CD14-positive monocyte (primary cell): Measurements from ENCODE around the gene OSBPL2. TPM values are rescaled to one million over a fixed set of nuclear protein-coding genes. Genes with fewer than 3 reads are reported as not detected.

ENCODE experiments used
- DNase-seq, 3 donors: peaks; one replicate each; pipeline ENCODE4 v3.0.0-alpha.2; 2011 to 2022
- H2AFZ ChIP-seq: 2 replicates; pipeline ENCODE4 v1.6.0; 2012; ENCODE audit warnings: mild to moderate bottlenecking, low read depth, low read length, inconsistent platforms; ENCODE audit not compliant: insufficient read depth, poor library complexity, severe bottlenecking
- H3K27ac ChIP-seq, 2 donors: 1 replicate in 1 of 2; 2 replicates in 1 of 2; pipeline ENCODE4 v1.5.1; 2012 to 2013; ENCODE audit warnings: low read length in 2 of 2, control low read depth in 1 of 2, inconsistent platforms in 1 of 2, low read depth in 1 of 2, mild to moderate bottlenecking in 1 of 2
- H3K27me3 ChIP-seq, 2 donors: one replicate each; pipeline versions ENCODE4 v1.6.0 to v1.6.1; 2011 to 2013; ENCODE audit warnings: low read length in 2 of 2; ENCODE audit not compliant: control insufficient read depth in 2 of 2, insufficient read depth in 2 of 2
- H3K36me3 ChIP-seq, 2 donors: replicated peaks in 1 of 2; 1 replicate in 1 of 2; 2 replicates in 1 of 2; pipeline versions ENCODE4 v1.5.1 to v1.6.1; 2012 to 2013; ENCODE audit warnings: low read length in 2 of 2, control low read depth in 1 of 2, inconsistent platforms in 1 of 2, mild to moderate bottlenecking in 1 of 2; ENCODE audit not compliant: insufficient read depth in 2 of 2, control insufficient read depth in 1 of 2
- H3K4me1 ChIP-seq, 2 donors: 1 replicate in 1 of 2; 2 replicates in 1 of 2; pipeline versions ENCODE4 v1.5.1 to v1.6.1; 2012 to 2013; ENCODE audit warnings: low read length in 2 of 2, control low read depth in 1 of 2, inconsistent platforms in 1 of 2, mild to moderate bottlenecking in 1 of 2, moderate library complexity in 1 of 2; ENCODE audit not compliant: insufficient read depth in 2 of 2, control insufficient read depth in 1 of 2
- H3K4me2 ChIP-seq: replicated peaks from 2 replicates; pipeline ENCODE3; 2012; ENCODE audit warnings: low read length, moderate library complexity, mild to moderate bottlenecking; ENCODE audit not compliant: poor library complexity, severe bottlenecking; ENCODE audit errors: extremely low read depth
- H3K4me3 ChIP-seq, 3 experiments: fragments of 200-600 bp in 1 of 3; sonication (generic) in 1 of 3; replicated peaks in 1 of 3; 1 replicate in 2 of 3; 2 replicates in 1 of 3; pipeline ENCODE4 v1.5.1; 2011 to 2013; ENCODE audit warnings: low read length in 3 of 3, mild to moderate bottlenecking in 3 of 3, control low read depth in 2 of 3, low read depth in 2 of 3, inconsistent platforms in 1 of 3, moderate library complexity in 1 of 3
- H3K79me2 ChIP-seq: 2 replicates; pipeline ENCODE4 v1.6.0; 2012; ENCODE audit warnings: mild to moderate bottlenecking, control low read depth, inconsistent platforms, low read length, moderate library complexity; ENCODE audit not compliant: insufficient read depth
- H3K9ac ChIP-seq: 2 replicates; pipeline ENCODE4 v1.6.0; 2017; ENCODE audit warnings: low read length, mild to moderate bottlenecking; ENCODE audit not compliant: insufficient read depth, poor library complexity, severe bottlenecking
- H3K9me3 ChIP-seq, 2 donors: replicated peaks in 1 of 2; 1 replicate in 1 of 2; 2 replicates in 1 of 2; pipeline versions ENCODE4 v1.5.1 to v1.6.1; 2012 to 2013; ENCODE audit warnings: low read length in 2 of 2, control low read depth in 1 of 2; ENCODE audit not compliant: control insufficient read depth in 1 of 2, insufficient read depth in 1 of 2
- H4K20me1 ChIP-seq: 2 replicates; pipeline ENCODE4 v1.6.0; 2012; ENCODE audit warnings: mild to moderate bottlenecking, low read length, control low read depth, moderate library complexity; ENCODE audit not compliant: insufficient read depth
- H3K27ac Mint-ChIP-seq, 7 donors: one replicate each; pipeline ENCODE4 v1.8.0; 2020; ENCODE audit warnings: mild to moderate bottlenecking in 7 of 7, mixed read lengths in 7 of 7, moderate library complexity in 6 of 7, inconsistent platforms in 2 of 7
- H3K27me3 Mint-ChIP-seq, 3 donors: one replicate each; pipeline ENCODE4 v1.8.0; 2021 to 2022; ENCODE audit warnings: low read depth in 3 of 3, mild to moderate bottlenecking in 3 of 3, mixed read lengths in 3 of 3, moderate library complexity in 3 of 3, inconsistent platforms in 1 of 3
- H3K36me3 Mint-ChIP-seq, 2 donors: one replicate each; pipeline ENCODE4 v1.8.0; 2020; ENCODE audit warnings: mixed read lengths in 2 of 2, inconsistent platforms in 1 of 2, mild to moderate bottlenecking in 1 of 2
- H3K4me1 Mint-ChIP-seq: one replicate; pipeline ENCODE4 v1.8.0; 2020; ENCODE audit warnings: mild to moderate bottlenecking, mixed read lengths
- H3K4me3 Mint-ChIP-seq, 2 donors: one replicate each; pipeline ENCODE4 v1.8.0; 2020; ENCODE audit warnings: mild to moderate bottlenecking in 2 of 2, mixed read lengths in 2 of 2, moderate library complexity in 1 of 2
- H3K9me3 Mint-ChIP-seq, 7 donors: one replicate each; pipeline ENCODE4 v1.8.0; 2020 to 2022; ENCODE audit warnings: mixed read lengths in 7 of 7, mild to moderate bottlenecking in 6 of 7, moderate library complexity in 6 of 7, inconsistent platforms in 2 of 7
- CTCF ChIP-seq: fragments of 200-600 bp; IDR thresholded peaks from one replicate; pipeline ENCODE4 v1.8.0; 2022; ENCODE audit warnings: antibody characterized with exemption, mild to moderate bottlenecking
- WGBS: methylation state at CpG from one replicate; pipeline ENCODE4 v1.1.5; 2013; ENCODE audit warnings: missing lambda C conversion rate; ENCODE audit not compliant: insufficient coverage; 5-methylcytosine and 5-hydroxymethylcytosine counted together
- intact Hi-C, 2 donors: fragments of 100-400 bp; cut with micrococcal nuclease; formaldehyde crosslinking; loops; one replicate each; pipeline versions ENCODE4 v1.15.0 to v1.15.1; 2023
- polyA plus RNA-seq, 3 donors: library from polyadenylated mRNA; depleted of rRNA in 1 of 3; unstranded in 2 of 3; stranded (reverse) in 1 of 3; fragments of 300-500 nt in 2 of 3; fragments of >200 nt in 1 of 3; fragmentation: Illumina TruSeq in 2 of 3; gene quantifications; 1 replicate in 2 of 3; 2 replicates in 1 of 3; pipeline ENCODE4 v1.2.3, GENCODE V29; 2012 to 2021

Gene OSBPL2
- polyA plus RNA-seq, 3 donors = 12.9 to 29.1 (median 17.9) TPM

GRCh38 chr20:62223571-62223970 lies 14.8 kb upstream of the OSBPL2 start:
- Histone ChIP-seq H3K9ac (no peak overlapping the region), H3K36me3 (no peaks in the 10 kb centered on the region), H3K27me3 (peaks cover 6 to 33% of the 10 kb centered on the region in 2 donors), H3K4me2 (no peak overlapping the region), H2AFZ (no peak overlapping the region), H3K4me3 (no peak overlapping the region), H3K79me2 (no peaks in the 10 kb centered on the region), H4K20me1 (no peaks in the 10 kb centered on the region), H3K27ac (no peak overlapping the region), H3K4me1 (no peaks in the 10 kb centered on the region), H3K9me3 (peaks cover 0 to 3% of the 10 kb centered on the region in 2 donors)
- H3K36me3 Mint-ChIP-seq = no peaks in the 10 kb centered on the region
- WGBS = 86% methylated on average over 7 of the region's 9 CpGs
- H3K27ac Mint-ChIP-seq = no peak overlapping the region
- H3K9me3 Mint-ChIP-seq = peaks cover 0 to 5% (median 1%) of the 10 kb centered on the region in 7 donors
- intact Hi-C loops = no loop called here
- TF ChIP-seq CTCF = no peak
- H3K4me3 Mint-ChIP-seq = no peak overlapping the region
- DNase-seq = no peak
- peaks cover 31 to 63% (median 59%) of the 10 kb centered on the region in 3 donors for H3K27me3 Mint-ChIP-seq
- H3K4me1 Mint-ChIP-seq = no peaks in the 10 kb centered on the region

- Mint-ChIP-seq H3K27ac (no peak overlapping the region), H3K4me3 (no peak overlapping the region)
- intact Hi-C loops = no loop called here
These were observed 14.0 kb upstream of the OSBPL2 start for GRCh38 chr20:62224113-62224855.

More at GRCh38 chr20:62224113-62224855, 14.0 kb upstream of the OSBPL2 start:
- no peak overlapping the region for H3K9ac ChIP-seq
- peaks cover 5 to 26% of the 10 kb centered on the region in 2 donors for H3K27me3 ChIP-seq
- no peaks in the 10 kb centered on the region for H3K36me3 Mint-ChIP-seq
- H3K4me1 ChIP-seq = no peaks in the 10 kb centered on the region
- H3K79me2 ChIP-seq = no peaks in the 10 kb centered on the region
- H2AFZ ChIP-seq = no peak overlapping the region
- H3K27ac ChIP-seq = no peak overlapping the region
- no peak for DNase-seq
- no peaks in the 10 kb centered on the region for H3K36me3 ChIP-seq
- H3K9me3 ChIP-seq = peaks cover 0 to 4% of the 10 kb centered on the region in 2 donors
- H4K20me1 ChIP-seq = no peaks in the 10 kb centered on the region
- no peak overlapping the region for H3K4me2 ChIP-seq
- no peak for TF ChIP-seq CTCF
- H3K27me3 Mint-ChIP-seq = peaks cover 24 to 56% (median 52%) of the 10 kb centered on the region in 3 donors
- no peak overlapping the region for H3K4me3 ChIP-seq
- peaks cover 0 to 5% (median under 1%) of the 10 kb centered on the region in 7 donors for H3K9me3 Mint-ChIP-seq
- H3K4me1 Mint-ChIP-seq = no peaks in the 10 kb centered on the region
- WGBS = 68% methylated on average over 15 of the region's 21 CpGs
